ENCODE data around the gene EMC10. TPM values are rescaled to one million over a fixed set of nuclear protein-coding genes. Genes with fewer than 3 reads are reported as not detected.
A peak's percentile ranks its signal among the peaks of the same experiment; 100 is the strongest.

Gene EMC10
- total and polyA plus RNA-seq, 4 donors: 17.1 to 132 (median 40.5) TPM

DNA sequence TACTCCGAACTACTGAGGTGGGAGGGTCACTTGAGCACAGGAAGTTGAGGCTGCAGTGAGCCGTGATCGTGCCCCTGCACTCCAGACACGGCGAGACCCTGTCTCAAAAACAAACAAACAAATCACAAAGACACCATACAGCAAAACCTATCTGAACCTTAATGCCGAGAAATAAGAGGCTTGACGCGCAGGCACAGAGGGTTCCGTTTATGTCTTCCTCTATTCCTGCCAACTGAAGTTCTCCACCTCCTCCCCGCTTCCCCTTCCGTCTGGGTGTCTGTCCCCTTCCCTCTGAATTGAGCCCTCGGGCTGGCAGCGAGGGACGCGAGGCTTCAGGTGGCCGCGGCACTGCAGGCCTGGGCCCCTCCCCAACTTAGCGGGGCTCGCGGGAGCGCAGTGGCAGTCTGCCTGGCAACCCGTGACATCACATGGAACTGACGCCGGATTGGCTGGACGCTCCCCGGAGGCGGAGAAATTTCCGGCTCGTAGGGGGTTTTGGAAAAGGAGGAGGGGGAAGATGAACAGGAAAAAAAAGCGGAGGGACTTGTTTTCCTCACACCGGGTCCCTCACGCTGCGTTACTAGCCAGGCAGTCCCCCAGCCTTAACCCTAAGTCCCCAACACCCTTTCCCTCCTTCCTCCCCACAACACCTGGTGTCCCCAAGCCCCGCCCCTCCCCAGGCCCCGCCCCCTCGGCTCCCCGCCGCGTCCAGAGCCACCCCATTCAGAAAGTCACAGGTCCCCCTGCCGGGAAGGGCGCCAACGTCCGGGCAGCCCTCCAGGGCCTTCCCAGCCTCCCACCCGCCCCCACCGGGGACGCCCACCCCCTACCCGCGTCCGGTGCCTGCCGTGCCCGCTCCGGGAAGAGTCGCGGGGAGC, 44.7 kb upstream of the EMC10 start:
- peak; percentile 91 for DNase-seq (ENCODE audit: low spot score)
- H3K9ac ChIP-seq (ENCODE audit: low read depth in 1 of 2, low read length in 2 of 2): peak overlapping the region; percentile 5 to 53
- H3K4me1 ChIP-seq (ENCODE audit: control insufficient read depth in 4 of 4, insufficient read depth in 4 of 4, low read length in 3 of 4): peaks cover 2 to 9% (median 5%) of the 10 kb centered on the region in 4 donors
- H3K27me3 ChIP-seq (ENCODE audit: control insufficient read depth in 4 of 4, insufficient read depth in 4 of 4, low read length in 3 of 4): peaks cover 0 to 6% (median 0%) of the 10 kb centered on the region in 4 donors
- no peaks in the 10 kb centered on the region for H3K36me3 ChIP-seq (ENCODE audit: control insufficient read depth in 4 of 4, insufficient read depth in 3 of 4, low read depth in 1 of 4, low read length in 3 of 4)
- 2% methylated on average over 54 of the region's 54 CpGs for WGBS
- no peak overlapping the region for H3K27ac ChIP-seq (ENCODE audit: low read depth in 1 of 2, low read length in 2 of 2)
- no peaks in the 10 kb centered on the region for H3K9me3 ChIP-seq (ENCODE audit: control insufficient read depth in 4 of 4, low read length in 3 of 4)
- peak; percentile 11 for TF ChIP-seq SP1 (IDR thresholded peaks at IDR 0.05)
- no peak for TF ChIP-seq FOXA1 (IDR thresholded peaks at IDR 0.05)
- H3K4me3 ChIP-seq (ENCODE audit: low read depth in 1 of 3, low read length in 3 of 3): peak overlapping the region; percentile 56 to 76 (median 72)

DNA sequence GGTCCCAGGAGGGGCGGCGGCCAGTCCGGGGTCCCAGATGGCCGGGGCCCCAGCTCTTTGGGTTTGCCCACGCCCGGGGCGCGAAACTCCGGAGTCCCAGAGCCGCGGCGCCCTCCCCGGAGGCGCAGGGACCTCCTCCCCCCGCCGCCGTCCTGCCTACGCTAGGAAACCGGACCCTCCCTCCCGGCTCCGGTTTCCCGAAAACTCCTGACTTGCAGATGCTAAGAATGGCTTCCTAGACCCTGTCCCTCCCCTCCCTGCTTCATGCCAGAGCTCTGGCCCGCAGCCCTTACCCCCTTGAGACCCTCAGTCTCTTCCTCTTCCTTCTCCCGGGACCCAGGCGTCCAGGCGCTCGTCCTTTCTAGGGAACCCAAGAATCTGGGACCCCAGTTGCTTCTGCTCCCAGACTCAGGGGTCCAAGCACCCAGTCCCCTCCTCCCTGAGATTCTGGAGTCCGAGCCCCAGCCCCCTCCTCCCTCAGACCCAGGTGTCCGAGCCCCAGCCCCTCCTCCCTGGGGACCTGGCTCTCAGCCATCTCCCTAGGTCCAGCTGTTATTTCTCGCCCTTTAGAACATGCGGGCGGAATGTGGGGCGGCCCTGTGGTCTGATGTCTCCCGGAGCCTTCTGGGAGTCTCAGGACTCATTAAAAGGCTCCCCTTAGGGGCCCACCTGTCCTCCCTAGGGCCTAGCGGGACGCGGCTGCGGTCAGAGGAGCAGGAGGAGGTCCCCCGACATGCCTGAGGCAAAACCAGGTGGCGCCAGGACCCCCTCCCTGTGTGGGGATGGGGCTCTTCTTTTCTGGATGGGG, 43.9 kb upstream of the EMC10 start, which contains the start of gene MYBPC2:
MYBPC2 (plus strand) TSS at position 672 of the 808 bp plus-strand sequence; CDS start at position 734, 62 bp downstream.
- peak within 1 kb of the TSS in 1 of 2 donors; percentile 5 for H3K9ac ChIP-seq (ENCODE audit: low read depth in 1 of 2, low read length in 2 of 2)
- no peak for DNase-seq (ENCODE audit: low spot score)
- no peaks in the 10 kb centered on the region for H3K36me3 ChIP-seq (ENCODE audit: control insufficient read depth in 4 of 4, insufficient read depth in 3 of 4, low read depth in 1 of 4, low read length in 3 of 4)

More for the DNA sequence above, 43.9 kb upstream of the EMC10 start, which contains the start of gene MYBPC2:
- Histone ChIP-seq H3K4me1 (ENCODE audit: control insufficient read depth in 4 of 4, insufficient read depth in 4 of 4, low read length in 3 of 4) (peaks cover 2 to 9% (median 5%) of the 10 kb centered on the region in 4 donors), H3K4me3 (ENCODE audit: low read depth in 1 of 3, low read length in 3 of 3) (peak within 1 kb of the TSS; percentile 56 to 76 (median 72)), H3K9me3 (ENCODE audit: control insufficient read depth in 4 of 4, low read length in 3 of 4) (no peaks in the 10 kb centered on the region), H3K27ac (ENCODE audit: low read depth in 1 of 2, low read length in 2 of 2) (no peak within 1 kb of the TSS), H3K27me3 (ENCODE audit: control insufficient read depth in 4 of 4, insufficient read depth in 4 of 4, low read length in 3 of 4) (peaks cover 0 to 6% (median 0%) of the 10 kb centered on the region in 4 donors)
- WGBS: 7% methylated on average over 40 of the region's 40 CpGs
- TF ChIP-seq GABPA (IDR thresholded peaks at IDR 0.05 in 1 of 2, conservative IDR thresholded peaks at IDR 0.05 in 1 of 2): no peak
- no peak for TF ChIP-seq FOXA2 (IDR thresholded peaks at IDR 0.05)
- TF ChIP-seq HNF4G (IDR thresholded peaks at IDR 0.05): no peak
- TF ChIP-seq, protein P1, sequence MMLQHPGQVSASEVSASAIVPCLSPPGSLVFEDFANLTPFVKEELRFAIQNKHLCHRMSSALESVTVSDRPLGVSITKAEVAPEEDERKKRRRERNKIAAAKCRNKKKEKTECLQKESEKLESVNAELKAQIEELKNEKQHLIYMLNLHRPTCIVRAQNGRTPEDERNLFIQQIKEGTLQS (IDR thresholded peaks at IDR 0.05): no peak
- TF ChIP-seq NR2F2 (IDR thresholded peaks at IDR 0.05): no peak
- TF ChIP-seq RAD21 (IDR thresholded peaks at IDR 0.05): no peak
- TF ChIP-seq, protein P2, sequence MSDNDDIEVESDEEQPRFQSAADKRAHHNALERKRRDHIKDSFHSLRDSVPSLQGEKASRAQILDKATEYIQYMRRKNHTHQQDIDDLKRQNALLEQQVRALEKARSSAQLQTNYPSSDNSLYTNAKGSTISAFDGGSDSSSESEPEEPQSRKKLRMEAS (IDR thresholded peaks at IDR 0.05): no peak
- TF ChIP-seq FOXA1 (IDR thresholded peaks at IDR 0.05): no peak
- no peak for TF ChIP-seq JUND (IDR thresholded peaks at IDR 0.05)
- no peak for TF ChIP-seq SP1 (IDR thresholded peaks at IDR 0.05)
- no peak for TF ChIP-seq HNF4A (conservative IDR thresholded peaks at IDR 0.05)
- no peak for TF ChIP-seq YY1 (IDR thresholded peaks at IDR 0.05)
- TF ChIP-seq, protein P3, sequence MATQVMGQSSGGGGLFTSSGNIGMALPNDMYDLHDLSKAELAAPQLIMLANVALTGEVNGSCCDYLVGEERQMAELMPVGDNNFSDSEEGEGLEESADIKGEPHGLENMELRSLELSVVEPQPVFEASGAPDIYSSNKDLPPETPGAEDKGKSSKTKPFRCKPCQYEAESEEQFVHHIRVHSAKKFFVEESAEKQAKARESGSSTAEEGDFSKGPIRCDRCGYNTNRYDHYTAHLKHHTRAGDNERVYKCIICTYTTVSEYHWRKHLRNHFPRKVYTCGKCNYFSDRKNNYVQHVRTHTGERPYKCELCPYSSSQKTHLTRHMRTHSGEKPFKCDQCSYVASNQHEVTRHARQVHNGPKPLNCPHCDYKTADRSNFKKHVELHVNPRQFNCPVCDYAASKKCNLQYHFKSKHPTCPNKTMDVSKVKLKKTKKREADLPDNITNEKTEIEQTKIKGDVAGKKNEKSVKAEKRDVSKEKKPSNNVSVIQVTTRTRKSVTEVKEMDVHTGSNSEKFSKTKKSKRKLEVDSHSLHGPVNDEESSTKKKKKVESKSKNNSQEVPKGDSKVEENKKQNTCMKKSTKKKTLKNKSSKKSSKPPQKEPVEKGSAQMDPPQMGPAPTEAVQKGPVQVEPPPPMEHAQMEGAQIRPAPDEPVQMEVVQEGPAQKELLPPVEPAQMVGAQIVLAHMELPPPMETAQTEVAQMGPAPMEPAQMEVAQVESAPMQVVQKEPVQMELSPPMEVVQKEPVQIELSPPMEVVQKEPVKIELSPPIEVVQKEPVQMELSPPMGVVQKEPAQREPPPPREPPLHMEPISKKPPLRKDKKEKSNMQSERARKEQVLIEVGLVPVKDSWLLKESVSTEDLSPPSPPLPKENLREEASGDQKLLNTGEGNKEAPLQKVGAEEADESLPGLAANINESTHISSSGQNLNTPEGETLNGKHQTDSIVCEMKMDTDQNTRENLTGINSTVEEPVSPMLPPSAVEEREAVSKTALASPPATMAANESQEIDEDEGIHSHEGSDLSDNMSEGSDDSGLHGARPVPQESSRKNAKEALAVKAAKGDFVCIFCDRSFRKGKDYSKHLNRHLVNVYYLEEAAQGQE (IDR thresholded peaks at IDR 0.05): no peak
